Lower leg skin (tissue), 4 donors: Measurements from ENCODE around the gene CCDC117. TPM values are rescaled to one million over a fixed set of nuclear protein-coding genes. Genes with fewer than 3 reads are reported as not detected.
A peak's percentile ranks its signal among the peaks of the same experiment; 100 is the strongest.

ENCODE experiments used
- DNase-seq, 2 donors: peaks; one replicate each; pipeline ENCODE4 v3.0.0-alpha.2; 2019; ENCODE audit warnings: low spot score in 2 of 2
- H3K4me3 ChIP-seq: fragments of 200-600 bp; sonication (generic); 2 replicates; pipeline ENCODE4 v1.5.1; 2017; ENCODE audit warnings: mild to moderate bottlenecking, low read depth; ENCODE audit not compliant: poor library complexity, severe bottlenecking
- POLR2A ChIP-seq, 2 donors: fragments of 450-650 bp; IDR thresholded peaks; one replicate each; pipeline ENCODE4 v1.6.1; 2016 to 2017; ENCODE audit warnings: antibody characterized with exemption in 2 of 2, mild to moderate bottlenecking in 1 of 2, moderate library complexity in 1 of 2
- WGBS, 2 donors: methylation state at CpG; one replicate each; pipeline ENCODE4 v1.1.5; 2018; 5-methylcytosine and 5-hydroxymethylcytosine counted together
- intact Hi-C: fragments of 100-400 bp; cut with DNase I; formaldehyde crosslinking; loops from one replicate; pipeline ENCODE4 v1.15.0; 2023; ENCODE audit warnings: low total_unique reads
- total RNA-seq, 4 donors: library from RNA; depleted of rRNA; stranded (reverse); fragments of >200 nt; gene quantifications; one replicate each; pipeline ENCODE4 v1.1.0, GENCODE V29; 2016
- TF ChIP-seq, protein P1 (sequence below), 3 donors: fragments of 450-650 bp; IDR thresholded peaks; one replicate each; pipeline ENCODE4 v1.5.1; 2016; ENCODE audit warnings: antibody characterized with exemption in 3 of 3, mild to moderate bottlenecking in 3 of 3, moderate library complexity in 2 of 3

The CCDC117 gene
- total RNA-seq, 4 donors from 2014 or later, result 15.1 to 20.8 (median 16.7) TPM

DNA sequence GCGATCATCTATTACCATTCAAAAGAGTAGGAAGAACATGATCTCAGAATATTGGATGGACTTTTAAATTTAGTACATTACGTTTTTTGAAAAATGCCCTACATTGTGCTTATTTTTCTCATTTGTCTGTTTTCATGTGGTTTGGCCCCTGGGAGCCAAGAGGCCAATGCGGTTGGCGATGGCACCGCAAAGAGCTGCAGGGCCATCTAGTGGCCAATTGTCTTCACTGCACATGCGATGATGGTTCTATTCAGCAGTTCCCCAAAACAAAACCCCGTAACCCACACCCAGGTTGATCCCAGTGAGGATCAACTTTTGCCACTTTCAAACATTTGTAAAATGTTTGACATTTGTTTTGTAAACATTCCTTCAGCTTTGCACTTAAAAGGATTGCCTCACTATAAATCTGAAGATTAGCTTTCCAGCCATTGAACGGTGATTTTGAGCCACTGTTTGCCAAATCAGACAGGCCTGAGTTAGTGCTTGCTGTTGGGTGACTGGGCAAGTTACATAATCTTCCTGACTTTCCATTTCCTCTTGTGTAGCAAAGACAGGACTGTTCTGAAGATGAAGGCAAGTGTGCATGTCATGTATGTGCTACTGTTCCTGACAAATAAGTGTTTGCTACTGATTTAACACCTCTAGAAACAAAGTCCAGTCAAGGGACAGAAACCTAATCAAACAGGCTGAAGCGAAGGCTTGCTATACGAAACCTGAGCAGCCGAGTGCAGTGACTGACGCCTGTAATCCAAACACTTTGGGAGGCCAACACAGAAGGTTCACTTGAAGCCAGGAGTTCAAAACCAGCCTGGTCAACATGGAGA, 57.1 kb downstream of the CCDC117 start:
- DNase-seq, result peak; percentile 76 to 94
- 39 to 41% methylated on average over 12 of the region's 12 CpGs for WGBS, 2 donors
- no peak overlapping the region for H3K4me3 ChIP-seq
- intact Hi-C loops, result loop anchor here (5.0 kb wide), 1 partner anchor 227 kb away; no protein-coding TSS in a partner anchor
- TF ChIP-seq POLR2A (IDR thresholded peaks at IDR 0.05), result no peak
- TF ChIP-seq, protein P1, sequence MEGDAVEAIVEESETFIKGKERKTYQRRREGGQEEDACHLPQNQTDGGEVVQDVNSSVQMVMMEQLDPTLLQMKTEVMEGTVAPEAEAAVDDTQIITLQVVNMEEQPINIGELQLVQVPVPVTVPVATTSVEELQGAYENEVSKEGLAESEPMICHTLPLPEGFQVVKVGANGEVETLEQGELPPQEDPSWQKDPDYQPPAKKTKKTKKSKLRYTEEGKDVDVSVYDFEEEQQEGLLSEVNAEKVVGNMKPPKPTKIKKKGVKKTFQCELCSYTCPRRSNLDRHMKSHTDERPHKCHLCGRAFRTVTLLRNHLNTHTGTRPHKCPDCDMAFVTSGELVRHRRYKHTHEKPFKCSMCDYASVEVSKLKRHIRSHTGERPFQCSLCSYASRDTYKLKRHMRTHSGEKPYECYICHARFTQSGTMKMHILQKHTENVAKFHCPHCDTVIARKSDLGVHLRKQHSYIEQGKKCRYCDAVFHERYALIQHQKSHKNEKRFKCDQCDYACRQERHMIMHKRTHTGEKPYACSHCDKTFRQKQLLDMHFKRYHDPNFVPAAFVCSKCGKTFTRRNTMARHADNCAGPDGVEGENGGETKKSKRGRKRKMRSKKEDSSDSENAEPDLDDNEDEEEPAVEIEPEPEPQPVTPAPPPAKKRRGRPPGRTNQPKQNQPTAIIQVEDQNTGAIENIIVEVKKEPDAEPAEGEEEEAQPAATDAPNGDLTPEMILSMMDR (IDR thresholded peaks at IDR 0.05), result peak in 1 of 3 donors; percentile 97

DNA sequence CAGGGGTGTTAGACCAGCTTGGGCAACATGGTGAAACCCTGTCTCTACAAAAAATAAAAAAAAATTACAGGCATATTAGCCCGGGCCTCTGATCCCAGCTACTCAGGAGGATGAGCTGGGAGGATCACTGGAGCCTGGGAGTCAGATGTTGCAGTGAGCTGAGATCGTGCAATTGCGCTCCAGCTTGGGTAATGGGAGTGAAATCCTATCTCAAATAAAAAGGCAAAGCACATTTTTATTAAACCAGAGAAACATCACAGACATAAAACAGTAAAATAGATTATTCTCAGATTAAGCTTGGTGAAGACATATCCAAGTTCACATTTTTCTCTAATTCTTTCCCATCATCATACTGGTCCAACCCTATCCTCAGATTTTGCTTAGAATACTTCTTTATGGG, 57.9 kb downstream of the CCDC117 start:
- no peak overlapping the region for H3K4me3 ChIP-seq
- 90 to 96% methylated on average over 3 of the region's 3 CpGs for WGBS, 2 donors
- intact Hi-C loops, result loop anchor here (5.0 kb wide), 1 partner anchor 228 kb away; no protein-coding TSS in a partner anchor

DNA sequence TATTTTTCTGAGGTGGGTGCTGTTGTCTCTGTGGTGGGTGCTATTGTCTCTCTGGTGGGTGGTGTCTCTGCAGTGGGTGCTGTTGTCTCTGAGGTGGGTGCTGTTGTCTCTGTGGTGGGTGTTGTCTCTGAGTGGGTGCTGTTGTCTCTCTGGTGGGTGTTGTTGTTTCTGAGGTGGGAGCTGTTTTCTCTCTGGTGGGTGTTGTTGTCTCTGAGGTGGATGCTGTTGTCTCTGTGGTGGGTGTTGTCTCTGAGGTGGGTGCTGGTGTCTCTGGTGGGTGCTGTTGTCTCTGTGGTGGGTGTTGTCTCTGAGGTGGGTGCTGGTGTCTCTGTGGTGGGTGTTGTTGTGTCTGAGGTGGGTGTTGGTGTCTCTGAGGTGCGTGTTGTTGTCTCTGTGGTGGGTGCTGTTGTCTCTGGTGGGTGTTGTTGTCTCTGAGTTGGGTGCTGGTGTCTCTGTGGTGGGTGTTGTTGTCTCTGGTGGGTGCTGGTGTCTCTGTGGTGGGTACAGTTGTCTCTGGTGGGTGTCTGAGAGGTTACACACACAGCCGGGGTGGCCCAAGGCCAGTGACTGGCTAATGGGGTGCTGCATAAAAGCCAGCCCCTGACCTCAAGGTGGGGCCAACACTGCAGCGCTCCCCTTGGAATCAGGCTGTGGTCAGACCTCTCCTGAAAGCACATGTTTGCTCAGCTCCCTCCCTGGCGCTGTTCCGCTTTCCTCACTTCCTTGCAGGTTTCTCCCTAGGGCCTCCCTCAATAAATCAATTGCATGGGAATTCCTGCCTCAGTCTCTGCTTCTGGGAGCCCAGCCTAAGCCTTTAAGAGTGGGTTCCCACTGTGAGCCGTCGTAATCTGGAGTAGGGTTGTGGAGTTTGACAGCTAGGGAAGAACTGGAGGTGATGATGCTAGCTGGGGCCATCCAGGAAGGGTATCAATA, 58.9 kb downstream of the CCDC117 start:
- no peak for TF ChIP-seq POLR2A (IDR thresholded peaks at IDR 0.05)
- TF ChIP-seq, protein P1 (IDR thresholded peaks at IDR 0.05), result no peak

More for the DNA sequence above, 57.9 kb downstream of the CCDC117 start:
- DNase-seq, result no peak
- TF ChIP-seq, protein P1 (IDR thresholded peaks at IDR 0.05), result no peak
- TF ChIP-seq POLR2A (IDR thresholded peaks at IDR 0.05), result no peak

DNA sequence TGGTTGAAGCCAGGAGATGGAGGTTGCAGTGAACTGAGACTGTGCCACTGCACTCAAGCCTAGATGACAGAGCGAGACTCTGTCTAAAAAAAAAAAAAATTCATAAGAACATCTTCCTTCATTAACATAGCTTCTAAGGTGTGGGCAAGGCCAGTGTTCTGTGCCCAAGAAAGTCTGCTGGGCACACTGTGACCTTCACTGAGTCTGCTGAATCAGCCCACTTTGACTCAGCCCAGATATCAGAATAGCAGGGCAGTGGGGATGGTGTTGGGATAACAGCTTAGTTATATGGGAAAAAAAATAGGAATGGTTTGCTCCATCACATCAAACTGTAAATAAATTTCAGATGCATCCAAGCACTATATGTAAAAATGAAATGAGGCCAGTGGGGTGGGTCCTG, 60.2 kb downstream of the CCDC117 start:
- intact Hi-C loops, result loop anchor here (5.0 kb wide), 1 partner anchor 230 kb away; no protein-coding TSS in a partner anchor
- WGBS, 2 donors, result 91 to 96% methylated on average over 1 of the region's 1 CpG
- H3K4me3 ChIP-seq, result no peak overlapping the region
- TF ChIP-seq POLR2A (IDR thresholded peaks at IDR 0.05), result no peak
- TF ChIP-seq, protein P1 (IDR thresholded peaks at IDR 0.05), result no peak
- DNase-seq, result no peak

More for the DNA sequence above, 58.9 kb downstream of the CCDC117 start:
- intact Hi-C loops, result loop anchor here (5.0 kb wide), 1 partner anchor 229 kb away; no protein-coding TSS in a partner anchor
- DNase-seq, result no peak
- no peak overlapping the region for H3K4me3 ChIP-seq
- WGBS, 2 donors, result 91 to 94% methylated on average over 7 of the region's 7 CpGs

DNA sequence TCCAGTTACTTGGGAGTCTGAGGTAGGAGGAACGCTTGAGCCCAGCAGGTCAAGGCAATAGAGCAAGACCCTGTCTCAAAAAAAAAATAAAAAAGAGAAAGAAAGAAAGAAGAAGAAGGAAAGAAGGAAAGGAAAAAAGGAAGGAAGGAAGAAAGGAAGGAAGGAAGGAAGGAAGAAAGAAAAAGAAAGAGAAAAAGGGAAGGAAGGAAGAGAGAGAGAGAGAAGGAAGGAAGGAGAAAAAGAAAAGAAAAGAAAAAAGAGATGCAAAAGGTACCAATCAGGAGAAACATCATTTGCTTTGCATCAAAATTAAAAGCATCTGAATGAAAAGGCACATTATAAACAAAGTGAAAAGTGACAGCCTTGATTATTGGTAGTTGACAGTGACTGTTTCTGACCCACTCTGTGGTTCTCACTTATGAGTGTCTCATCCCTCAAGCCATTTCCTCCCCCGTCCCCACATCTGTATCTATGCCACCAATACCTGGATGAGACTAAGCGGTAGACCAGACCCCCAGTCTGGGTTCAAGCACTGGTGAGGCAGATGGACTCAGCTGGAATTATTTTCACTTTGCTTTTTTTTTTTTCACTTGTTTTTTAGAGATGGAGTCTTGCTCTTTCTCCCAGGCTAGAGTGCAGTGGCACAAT, 60.9 kb downstream of the CCDC117 start:
- no peak for TF ChIP-seq POLR2A (IDR thresholded peaks at IDR 0.05)
- TF ChIP-seq, protein P1 (IDR thresholded peaks at IDR 0.05), result no peak
- DNase-seq, result no peak
- no peak overlapping the region for H3K4me3 ChIP-seq
- 93 to 94% methylated on average over 3 of the region's 3 CpGs for WGBS, 2 donors
- intact Hi-C loops, result loop anchor here (5.0 kb wide), 1 partner anchor 231 kb away; no protein-coding TSS in a partner anchor
